ENCODE data around the gene HELT.
"Not testable (repeated sequence)": the region's sequence is repeated elsewhere in the genome, so short reads cannot be mapped to it uniquely, and the experiment has no call there.

Gene HELT

GRCh38 chr4:185036842-185037241 is 18.6 kb downstream of the HELT start:
- Histone ChIP-seq H3K36me3 (ENCODE audit: insufficient read depth, low read length) (no peaks in the 10 kb centered on the region), H3K4me1 (ENCODE audit: insufficient read depth, low read length) (peaks cover 4% of the 10 kb centered on the region; the same call in 1 of the 2 replicates), H3K9me3 (ENCODE audit: control insufficient read depth, insufficient read depth, low read length) (no peaks in the 10 kb centered on the region; the same call in 1 of the 2 replicates), H3K9ac (ENCODE audit: low read depth, low read length) (no peak overlapping the region)

GRCh38 chr4:185039508-185040273 is 21.4 kb downstream of the HELT start:
- H3K9ac ChIP-seq (ENCODE audit: low read depth, low read length) = peak overlapping the region; percentile 23; the same call in 1 of the 2 replicates
- no peaks in the 10 kb centered on the region for H3K36me3 ChIP-seq (ENCODE audit: insufficient read depth, low read length)
- peaks cover 4% of the 10 kb centered on the region; the same call in 1 of the 2 replicates for H3K4me1 ChIP-seq (ENCODE audit: insufficient read depth, low read length)
- H3K9me3 ChIP-seq (ENCODE audit: control insufficient read depth, insufficient read depth, low read length) = peaks cover 12% of the 10 kb centered on the region; the same call in 1 of the 2 replicates

- Histone ChIP-seq H3K4me1 (ENCODE audit: insufficient read depth, low read length) (peaks cover 4% of the 10 kb centered on the region; the same call in 1 of the 2 replicates), H3K9ac (ENCODE audit: low read depth, low read length) (no peak overlapping the region), H3K36me3 (ENCODE audit: insufficient read depth, low read length) (no peaks in the 10 kb centered on the region), H3K9me3 (ENCODE audit: control insufficient read depth, insufficient read depth, low read length) (peaks cover 12% of the 10 kb centered on the region; the same call in 1 of the 2 replicates)
Measured at GRCh38 chr4:185040523-185040922, 22.2 kb downstream of the HELT start.

- H3K36me3 ChIP-seq (ENCODE audit: insufficient read depth, low read length); H3K9me3 ChIP-seq (ENCODE audit: control insufficient read depth, insufficient read depth, low read length); H3K9ac ChIP-seq (ENCODE audit: low read depth, low read length): not testable (repeated sequence)
- H3K4me1 ChIP-seq (ENCODE audit: insufficient read depth, low read length) = peaks cover 14% of the 10 kb centered on the region
Measured at GRCh38 chr4:185050286-185050685, 32.0 kb downstream of the HELT start.

- not testable (repeated sequence) for H3K36me3 ChIP-seq (ENCODE audit: insufficient read depth, low read length); H3K9me3 ChIP-seq (ENCODE audit: control insufficient read depth, insufficient read depth, low read length); H3K9ac ChIP-seq (ENCODE audit: low read depth, low read length)
- H3K4me1 ChIP-seq (ENCODE audit: insufficient read depth, low read length) = peaks cover 21% of the 10 kb centered on the region
Measured at GRCh38 chr4:185051283-185051682, 33.0 kb downstream of the HELT start.

- H3K36me3 ChIP-seq (ENCODE audit: insufficient read depth, low read length) = no peaks in the 10 kb centered on the region
- peaks cover 21% of the 10 kb centered on the region for H3K4me1 ChIP-seq (ENCODE audit: insufficient read depth, low read length)
- H3K9me3 ChIP-seq (ENCODE audit: control insufficient read depth, insufficient read depth, low read length) = peaks cover 3% of the 10 kb centered on the region; the same call in 1 of the 2 replicates
- H3K9ac ChIP-seq (ENCODE audit: low read depth, low read length) = no peak overlapping the region
Measured at GRCh38 chr4:185053746-185054145, 35.5 kb downstream of the HELT start.

- H3K36me3 ChIP-seq (ENCODE audit: insufficient read depth, low read length) = no peaks in the 10 kb centered on the region
- peaks cover 21% of the 10 kb centered on the region for H3K4me1 ChIP-seq (ENCODE audit: insufficient read depth, low read length)
- H3K9me3 ChIP-seq (ENCODE audit: control insufficient read depth, insufficient read depth, low read length) = peaks cover 3% of the 10 kb centered on the region; the same call in 1 of the 2 replicates
- H3K9ac ChIP-seq (ENCODE audit: low read depth, low read length) = no peak overlapping the region
Measured at GRCh38 chr4:185054272-185054671, 36.0 kb downstream of the HELT start.

DNA sequence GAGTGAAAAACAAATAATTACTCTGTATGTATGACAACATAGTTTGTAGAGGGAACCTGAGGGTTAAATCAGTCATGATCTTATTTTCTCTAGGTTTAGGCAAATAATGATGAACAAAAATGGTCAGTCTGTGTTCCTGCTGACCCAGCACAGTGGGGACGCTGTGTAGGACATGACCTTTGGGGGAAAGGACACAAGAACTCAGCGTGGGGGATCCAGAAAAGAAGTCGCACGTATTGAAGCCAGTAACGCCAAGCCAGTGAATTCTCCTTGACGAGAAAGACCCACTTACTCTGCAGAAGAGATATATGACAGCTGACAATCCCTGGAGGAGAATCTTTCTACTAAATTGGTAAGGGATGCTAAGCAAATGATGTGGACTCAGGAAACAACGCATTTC is 36.6 kb downstream of the HELT start:
- H3K9me3 ChIP-seq (ENCODE audit: control insufficient read depth, insufficient read depth, low read length) = peaks cover 3% of the 10 kb centered on the region; the same call in 1 of the 2 replicates
- peaks cover 21% of the 10 kb centered on the region for H3K4me1 ChIP-seq (ENCODE audit: insufficient read depth, low read length)
- no peak overlapping the region for H3K9ac ChIP-seq (ENCODE audit: low read depth, low read length)
- H3K36me3 ChIP-seq (ENCODE audit: insufficient read depth, low read length) = no peaks in the 10 kb centered on the region

- Histone ChIP-seq H3K4me1 (ENCODE audit: insufficient read depth, low read length) (no peaks in the 10 kb centered on the region), H3K9ac (ENCODE audit: low read depth, low read length) (no peak overlapping the region), H3K36me3 (ENCODE audit: insufficient read depth, low read length) (no peaks in the 10 kb centered on the region), H3K9me3 (ENCODE audit: control insufficient read depth, insufficient read depth, low read length) (no peaks in the 10 kb centered on the region)
Measured at GRCh38 chr4:185061610-185062009, 43.3 kb downstream of the HELT start.

- no peaks in the 10 kb centered on the region for H3K9me3 ChIP-seq (ENCODE audit: control insufficient read depth, insufficient read depth, low read length)
- no peak overlapping the region for H3K9ac ChIP-seq (ENCODE audit: low read depth, low read length)
- H3K36me3 ChIP-seq (ENCODE audit: insufficient read depth, low read length) = no peaks in the 10 kb centered on the region
- H3K4me1 ChIP-seq (ENCODE audit: insufficient read depth, low read length) = no peaks in the 10 kb centered on the region
Measured at GRCh38 chr4:185062606-185063005, 44.3 kb downstream of the HELT start.

- Histone ChIP-seq H3K9ac (ENCODE audit: low read depth, low read length) (no peak overlapping the region), H3K36me3 (ENCODE audit: insufficient read depth, low read length) (no peaks in the 10 kb centered on the region), H3K4me1 (ENCODE audit: insufficient read depth, low read length) (peaks cover 3% of the 10 kb centered on the region; the same call in 1 of the 2 replicates), H3K9me3 (ENCODE audit: control insufficient read depth, insufficient read depth, low read length) (no peaks in the 10 kb centered on the region)
Measured at GRCh38 chr4:185066179-185066578, 47.9 kb downstream of the HELT start.

GRCh38 chr4:185068837-185069236 is 50.5 kb downstream of the HELT start:
- Histone ChIP-seq H3K9me3 (ENCODE audit: control insufficient read depth, insufficient read depth, low read length) (no peaks in the 10 kb centered on the region), H3K36me3 (ENCODE audit: insufficient read depth, low read length) (no peaks in the 10 kb centered on the region), H3K4me1 (ENCODE audit: insufficient read depth, low read length) (peaks cover 3% of the 10 kb centered on the region; the same call in 1 of the 2 replicates), H3K9ac (ENCODE audit: low read depth, low read length) (no peak overlapping the region)

All from ES-I3 (cell line).